ENCODE data around the gene CFAP221.

GRCh38 chr2:119638685-119639554 lies 94.7 kb downstream of the CFAP221 start:
- TF ChIP-seq, protein P1, sequence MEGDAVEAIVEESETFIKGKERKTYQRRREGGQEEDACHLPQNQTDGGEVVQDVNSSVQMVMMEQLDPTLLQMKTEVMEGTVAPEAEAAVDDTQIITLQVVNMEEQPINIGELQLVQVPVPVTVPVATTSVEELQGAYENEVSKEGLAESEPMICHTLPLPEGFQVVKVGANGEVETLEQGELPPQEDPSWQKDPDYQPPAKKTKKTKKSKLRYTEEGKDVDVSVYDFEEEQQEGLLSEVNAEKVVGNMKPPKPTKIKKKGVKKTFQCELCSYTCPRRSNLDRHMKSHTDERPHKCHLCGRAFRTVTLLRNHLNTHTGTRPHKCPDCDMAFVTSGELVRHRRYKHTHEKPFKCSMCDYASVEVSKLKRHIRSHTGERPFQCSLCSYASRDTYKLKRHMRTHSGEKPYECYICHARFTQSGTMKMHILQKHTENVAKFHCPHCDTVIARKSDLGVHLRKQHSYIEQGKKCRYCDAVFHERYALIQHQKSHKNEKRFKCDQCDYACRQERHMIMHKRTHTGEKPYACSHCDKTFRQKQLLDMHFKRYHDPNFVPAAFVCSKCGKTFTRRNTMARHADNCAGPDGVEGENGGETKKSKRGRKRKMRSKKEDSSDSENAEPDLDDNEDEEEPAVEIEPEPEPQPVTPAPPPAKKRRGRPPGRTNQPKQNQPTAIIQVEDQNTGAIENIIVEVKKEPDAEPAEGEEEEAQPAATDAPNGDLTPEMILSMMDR (IDR thresholded peaks at IDR 0.05) = no peak
- TF ChIP-seq POLR2A (IDR thresholded peaks at IDR 0.05) (no peak), POLR2AphosphoS5 (IDR thresholded peaks at IDR 0.05) (no peak), EP300 (IDR thresholded peaks at IDR 0.05) (no peak)
